Keratinocyte (primary cell): Measurements from ENCODE around the gene SCD5. TPM values are rescaled to one million over a fixed set of nuclear protein-coding genes. Genes with fewer than 3 reads are reported as not detected.

Experiments
- DNase-seq: peaks from one replicate; pipeline ENCODE4 v3.0.0-alpha.2; 2011; ENCODE audit warnings: low read depth, missing footprints, low spot score
- FAIRE-seq: peaks from 2 replicates; lab custom pipeline; 2011; peaks lifted over from hg19 to GRCh38; lab: Jason Lieb, UNC
- H2AFZ ChIP-seq: 2 replicates; pipeline ENCODE4 v1.6.0; 2012; ENCODE audit warnings: low read length, control low read depth, inconsistent platforms; ENCODE audit not compliant: control insufficient read depth
- H3K27ac ChIP-seq: 2 replicates; pipeline ENCODE4 v1.5.1; 2011; ENCODE audit warnings: low read length; ENCODE audit not compliant: control insufficient read depth, insufficient read depth
- H3K27me3 ChIP-seq: 3 replicates; pipeline ENCODE4 v1.6.0; 2011; ENCODE audit warnings: low read length; ENCODE audit not compliant: control insufficient read depth, insufficient read depth; ENCODE audit errors: extremely low read depth
- H3K36me3 ChIP-seq, 2 experiments: 2 replicates in 1 of 2; 3 replicates in 1 of 2; pipeline ENCODE4 v1.5.1; 2011; ENCODE audit warnings: low read length in 2 of 2, mild to moderate bottlenecking in 1 of 2; ENCODE audit not compliant: control insufficient read depth in 2 of 2, insufficient read depth in 2 of 2; ENCODE audit errors: extremely low read depth in 1 of 2
- H3K4me1 ChIP-seq: 3 replicates; pipeline ENCODE4 v1.5.1; 2011; ENCODE audit warnings: low read length; ENCODE audit not compliant: control insufficient read depth, insufficient read depth; ENCODE audit errors: extremely low read depth
- H3K4me2 ChIP-seq: 3 replicates; pipeline ENCODE4 v1.6.0; 2011; ENCODE audit warnings: low read depth, low read length; ENCODE audit not compliant: control insufficient read depth, insufficient read depth; ENCODE audit errors: extremely low read depth
- H3K4me3 ChIP-seq, 3 experiments: fragments of 200-600 bp in 1 of 3; sonication (generic) in 1 of 3; 2 replicates in 2 of 3; 3 replicates in 1 of 3; pipeline ENCODE4 v1.5.1; 2011 to 2016; ENCODE audit warnings: low read length in 3 of 3, mild to moderate bottlenecking in 3 of 3, control low read depth in 2 of 3, inconsistent platforms in 1 of 3, low read depth in 1 of 3, mixed read lengths in 1 of 3, mixed run types in 1 of 3, moderate library complexity in 1 of 3; ENCODE audit not compliant: control insufficient read depth in 2 of 3, insufficient read depth in 2 of 3; ENCODE audit errors: extremely low read depth in 1 of 3
- H3K79me2 ChIP-seq: 2 replicates; pipeline ENCODE4 v1.6.0; 2012; ENCODE audit warnings: low read length; ENCODE audit not compliant: control insufficient read depth, insufficient read depth
- H3K9ac ChIP-seq: 3 replicates; pipeline ENCODE4 v1.6.0; 2011; ENCODE audit warnings: low read length; ENCODE audit not compliant: control insufficient read depth, insufficient read depth; ENCODE audit errors: extremely low read depth
- H3K9me1 ChIP-seq: 3 replicates; pipeline ENCODE4 v1.6.0; 2011; ENCODE audit warnings: low read length; ENCODE audit not compliant: control insufficient read depth, insufficient read depth; ENCODE audit errors: extremely low read depth
- H3K9me3 ChIP-seq: 2 replicates; pipeline ENCODE4 v1.5.1; 2012; ENCODE audit warnings: low read depth, low read length; ENCODE audit not compliant: control insufficient read depth
- H4K20me1 ChIP-seq: 3 replicates; pipeline ENCODE4 v1.6.0; 2011; ENCODE audit warnings: low read length; ENCODE audit not compliant: control insufficient read depth, insufficient read depth; ENCODE audit errors: extremely low read depth
- CTCF ChIP-seq, 3 experiments: IDR thresholded peaks in 1 of 3; conservative IDR thresholded peaks in 1 of 3; optimal IDR thresholded peaks in 1 of 3; 2 replicates in 2 of 3; 3 replicates in 1 of 3; pipeline versions ENCODE3 to v1.5.1; 2011; ENCODE audit warnings: low read length in 3 of 3, mild to moderate bottlenecking in 3 of 3, moderate library complexity in 2 of 3, control low read depth in 1 of 3, inconsistent platforms in 1 of 3; ENCODE audit not compliant: insufficient read depth in 2 of 3; ENCODE audit errors: extremely low read depth in 1 of 3
- EZH2 ChIP-seq: IDR thresholded peaks from one replicate; pipeline ENCODE4 v1.6.1; 2012; ENCODE audit warnings: inconsistent platforms, mild to moderate bottlenecking, low read length, moderate library complexity
- dilution Hi-C: fragments of 300-500 bp; cut with MboI; formaldehyde crosslinking; loops from one replicate; pipeline ENCODE4 v1.7.0; 2020; ENCODE audit warnings: low sequenced_read_pairs; ENCODE audit not compliant: extremely low pct_ligation_motif_present
- polyA plus RNA-seq, 5 experiments: library from polyadenylated mRNA; depleted of rRNA in 3 of 5; stranded (reverse) in 3 of 5; stranded (forward) in 1 of 5; unstranded in 1 of 5; fragments of >200 nt; gene quantifications; 1 replicate in 1 of 5; 2 replicates in 3 of 5; 3 replicates in 1 of 5; pipeline versions ENCODE4 v1.2.1 to v1.2.3, GENCODE V29; 2011 to 2012; ENCODE audit warnings: missing spikeins in 2 of 5, low read depth in 1 of 5, low replicate concordance in 1 of 5

SCD5 gene
- polyA plus RNA-seq, 1 donor (not counting 4 experiments of a cell fraction or from before 2014, with no cell fraction given): 39.4 TPM

GRCh38 chr4:82774711-82775171, 23.9 kb downstream of the SCD5 start:
- H3K27ac ChIP-seq: no peak overlapping the region
- peaks cover 0 to 2% of the 10 kb centered on the region in 2 experiments for H3K36me3 ChIP-seq
- no peaks in the 10 kb centered on the region for H3K9me3 ChIP-seq
- TF ChIP-seq EZH2: no peak
- no peak for TF ChIP-seq CTCF (optimal IDR thresholded peaks at IDR 0.05 in 1 of 3, IDR thresholded peaks at IDR 0.05 in 1 of 3, conservative IDR thresholded peaks at IDR 0.05 in 1 of 3; ENCODE audit: extremely low read depth in 1 of 3, insufficient read depth in 2 of 3, low read length in 3 of 3)
- H3K4me3 ChIP-seq: no peak overlapping the region
- H3K4me1 ChIP-seq: no peaks in the 10 kb centered on the region
- peaks cover 45% of the 10 kb centered on the region for H3K79me2 ChIP-seq
- no peaks in the 10 kb centered on the region for H4K20me1 ChIP-seq
- H3K27me3 ChIP-seq: no peaks in the 10 kb centered on the region
- H3K9me1 ChIP-seq: no peaks in the 10 kb centered on the region
- FAIRE-seq (no peak), DNase-seq (no peak)
- H3K9ac ChIP-seq: no peak overlapping the region
- dilution Hi-C loops: no loop called here
- H3K4me2 ChIP-seq: no peak overlapping the region
- H2AFZ ChIP-seq: no peak overlapping the region

- Histone ChIP-seq H3K9me3 (no peaks in the 10 kb centered on the region), H4K20me1 (no peaks in the 10 kb centered on the region), H3K4me3 (no peak overlapping the region), H3K4me1 (no peaks in the 10 kb centered on the region), H3K27me3 (no peaks in the 10 kb centered on the region), H3K9me1 (no peaks in the 10 kb centered on the region), H3K79me2 (peaks cover 37% of the 10 kb centered on the region), H3K27ac (no peak overlapping the region), H2AFZ (no peak overlapping the region), H3K36me3 (peaks cover 0 to 2% of the 10 kb centered on the region in 2 experiments), H3K9ac (no peak overlapping the region), H3K4me2 (no peak overlapping the region)
- FAIRE-seq: no peak
- no peak for DNase-seq
- TF ChIP-seq CTCF (optimal IDR thresholded peaks at IDR 0.05 in 1 of 3, IDR thresholded peaks at IDR 0.05 in 1 of 3, conservative IDR thresholded peaks at IDR 0.05 in 1 of 3; ENCODE audit: extremely low read depth in 1 of 3, insufficient read depth in 2 of 3, low read length in 3 of 3) (no peak), EZH2 (no peak)
- dilution Hi-C loops: no loop called here
Observed at GRCh38 chr4:82773057-82773456, 25.5 kb downstream of the SCD5 start.
